NB4 (cell line): ENCODE data around the gene MRPL14.

ENCODE experiments used
- DNase-seq: peaks from one replicate; pipeline ENCODE4 v3.0.0; 2010; ENCODE audit warnings: low read depth
- H3K4me3 ChIP-seq: one replicate; pipeline ENCODE4 v1.5.1; 2011; ENCODE audit warnings: mild to moderate bottlenecking, low read depth, low read length, moderate library complexity
- CTCF ChIP-seq: IDR thresholded peaks from one replicate; pipeline ENCODE4 v1.5.1; 2012; ENCODE audit warnings: low read depth, low read length
- MYC ChIP-seq: IDR thresholded peaks from 2 replicates; pipeline ENCODE4 v1.6.1; 2011; ENCODE audit warnings: low read depth, low read length
- POLR2A ChIP-seq: IDR thresholded peaks from 2 replicates; pipeline ENCODE4 v1.6.1; 2011; ENCODE audit warnings: mild to moderate bottlenecking; ENCODE audit not compliant: insufficient read length; ENCODE audit errors: extremely low read depth
- TF ChIP-seq, protein P1 (sequence below): IDR thresholded peaks from 2 replicates; pipeline ENCODE4 v1.6.1; 2011; ENCODE audit warnings: low read depth, low read length

Gene MRPL14

DNA sequence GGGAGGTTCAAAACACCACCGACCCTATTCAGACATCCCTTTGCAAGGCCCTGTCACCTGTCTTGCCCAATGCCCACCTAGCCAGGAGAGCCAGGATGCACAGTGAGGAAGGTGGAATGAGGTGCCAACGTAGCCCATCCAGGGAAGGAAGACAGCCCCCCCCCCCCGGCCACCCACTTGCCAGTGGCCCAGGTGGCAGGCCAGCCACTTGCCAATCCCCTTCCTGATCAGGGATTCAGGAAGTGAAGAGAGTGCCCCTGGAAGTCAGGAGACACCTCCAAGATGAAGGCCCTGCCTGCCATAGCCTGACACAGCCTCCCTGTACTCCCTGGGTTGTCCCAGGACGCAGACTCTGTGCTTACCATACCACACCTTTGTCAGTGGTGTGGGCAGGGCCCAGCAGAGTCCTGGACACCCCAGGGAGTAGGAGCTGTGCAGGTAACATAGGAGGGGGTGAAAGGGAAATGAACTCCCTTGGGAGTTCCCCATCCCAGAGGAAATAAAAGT, 54.7 kb downstream of the MRPL14 start:
- TF ChIP-seq, protein P1, sequence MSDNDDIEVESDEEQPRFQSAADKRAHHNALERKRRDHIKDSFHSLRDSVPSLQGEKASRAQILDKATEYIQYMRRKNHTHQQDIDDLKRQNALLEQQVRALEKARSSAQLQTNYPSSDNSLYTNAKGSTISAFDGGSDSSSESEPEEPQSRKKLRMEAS, result no peak
- TF ChIP-seq POLR2A (no peak), CTCF (no peak), MYC (no peak)
- H3K4me3 ChIP-seq, result peak overlapping the region; percentile 45
- DNase-seq, result no peak

DNA sequence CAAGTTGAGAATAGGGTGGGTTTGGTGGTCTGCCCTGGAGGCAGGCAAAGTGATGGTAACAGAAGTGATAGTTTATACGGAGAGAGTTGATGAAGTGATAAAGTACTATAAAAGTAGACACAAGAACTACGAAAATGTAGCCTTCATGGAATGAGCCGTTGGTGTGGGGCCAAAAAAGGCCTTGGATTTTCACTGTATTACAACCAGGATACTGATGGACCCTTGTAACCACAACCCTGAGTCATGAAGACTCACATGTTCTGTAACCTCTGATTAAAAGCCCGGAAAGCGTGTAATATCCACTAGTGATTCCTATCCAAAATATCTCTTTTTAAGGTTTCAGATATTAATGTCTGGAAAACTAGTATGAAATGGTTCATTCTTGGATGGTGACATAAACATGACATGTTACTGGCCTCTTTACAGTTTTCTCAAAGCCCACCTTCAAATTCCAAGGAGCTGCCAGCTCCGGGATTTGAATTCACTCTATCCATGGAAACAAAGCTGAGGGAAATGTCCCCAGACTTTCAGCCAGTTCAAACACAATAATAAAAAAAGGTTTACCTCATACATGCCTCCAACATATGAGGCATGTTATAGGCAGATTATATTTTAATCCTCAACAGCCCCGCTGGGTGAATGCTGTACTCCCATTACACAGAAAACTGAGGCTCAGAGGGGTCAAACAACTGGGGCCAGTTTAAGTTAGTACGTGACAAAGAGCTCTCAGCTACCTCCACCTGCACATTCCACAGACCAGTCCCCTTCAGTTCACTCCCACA, 55.4 kb downstream of the MRPL14 start:
- no peak overlapping the region for H3K4me3 ChIP-seq
- DNase-seq, result no peak
- no peak for TF ChIP-seq MYC
- TF ChIP-seq CTCF, result no peak
- TF ChIP-seq, protein P1, result no peak
- TF ChIP-seq POLR2A, result no peak

DNA sequence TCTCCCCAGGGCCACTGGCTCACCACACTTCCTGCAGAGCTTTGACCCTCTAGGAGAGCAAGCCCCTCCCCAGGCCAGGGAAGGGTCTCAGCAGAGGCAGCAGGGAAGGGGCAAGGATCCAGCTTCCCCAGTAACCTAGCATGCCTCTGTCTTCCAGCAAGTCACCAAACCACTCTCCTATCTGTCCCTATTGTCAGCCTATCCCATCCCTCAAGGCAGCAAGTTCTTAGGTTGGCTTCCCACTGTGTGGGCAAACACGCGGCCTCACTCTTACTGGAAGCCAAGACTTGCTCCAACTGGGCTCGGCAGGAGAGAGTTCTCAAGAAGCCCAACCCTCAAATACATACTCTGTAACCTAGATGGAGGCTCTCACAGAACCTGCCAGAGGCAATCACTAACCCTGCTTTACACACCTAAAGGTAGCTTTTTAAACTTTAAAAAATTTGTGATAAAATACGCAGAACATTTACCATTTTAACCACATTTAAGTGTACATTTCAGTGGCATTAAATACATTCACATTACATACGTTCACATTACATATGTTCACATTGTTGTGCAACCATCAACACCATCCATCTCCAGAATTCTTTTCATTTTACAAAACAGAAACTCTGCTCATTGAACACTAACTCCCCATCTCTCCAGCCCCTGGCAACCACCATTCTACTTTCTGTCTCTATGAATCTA, 58.5 kb downstream of the MRPL14 start:
- no peak for DNase-seq
- TF ChIP-seq MYC (no peak), POLR2A (no peak), CTCF (no peak)
- TF ChIP-seq, protein P1, result no peak
- H3K4me3 ChIP-seq, result no peak overlapping the region

- no peak for TF ChIP-seq CTCF
- TF ChIP-seq, protein P1, result no peak
- no peak overlapping the region for H3K4me3 ChIP-seq
- DNase-seq, result no peak
Measured at GRCh38 chr6:44067173-44068139, 59.8 kb downstream of the MRPL14 start.

DNA sequence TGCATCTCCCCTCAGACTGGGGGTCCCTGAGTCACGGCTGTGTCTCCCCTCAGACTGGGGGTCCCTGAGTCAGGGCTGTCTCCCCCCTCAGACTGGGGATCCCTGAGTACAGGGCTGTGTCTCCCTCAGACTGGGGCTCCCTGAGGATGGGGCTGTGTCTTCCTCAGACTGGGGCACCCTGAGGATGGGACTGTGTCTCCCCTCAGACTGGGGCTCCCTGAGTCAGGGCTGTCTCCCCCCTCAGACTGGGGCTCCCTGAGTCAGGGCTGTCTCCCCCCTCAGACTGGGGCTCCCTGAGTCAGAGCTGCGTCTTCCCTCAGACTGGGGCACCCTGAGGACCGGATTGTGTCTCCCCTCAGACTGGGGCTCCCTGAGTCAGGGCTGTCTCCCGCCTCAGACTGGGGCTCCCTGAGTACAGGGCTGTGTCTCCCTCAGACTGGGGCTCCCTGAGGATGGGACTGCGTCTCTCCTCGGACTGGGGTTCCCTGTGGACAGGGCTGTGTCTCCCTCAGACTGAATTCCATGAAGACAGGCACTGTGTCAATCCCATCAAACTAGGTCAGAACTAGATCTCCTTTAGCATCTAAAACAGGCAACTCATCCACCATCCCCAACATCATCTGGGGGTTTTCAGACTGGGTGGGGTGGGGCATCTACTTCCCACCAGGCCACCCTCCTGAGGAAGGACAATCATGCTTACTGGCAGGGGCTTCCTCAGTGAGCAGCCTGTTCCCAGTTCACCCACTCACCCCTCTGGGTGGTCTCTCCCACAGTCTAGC, 60.7 kb downstream of the MRPL14 start:
- DNase-seq, result no peak
- H3K4me3 ChIP-seq, result no peak overlapping the region
- TF ChIP-seq POLR2A, result no peak
- TF ChIP-seq MYC, result no peak
- TF ChIP-seq, protein P1, result no peak
- TF ChIP-seq CTCF, result no peak
